ENCODE measurements around the gene MLLT6. TPM values are rescaled to one million over a fixed set of nuclear protein-coding genes. Genes with fewer than 3 reads are reported as not detected.
A peak's percentile ranks its signal among the peaks of the same experiment; 100 is the strongest.

MLLT6 gene
- polyA plus RNA-seq, 4 donors: 19.5 to 99.5 (median 39.1) TPM

- no peak overlapping the region for H3K27ac ChIP-seq (ENCODE audit: low read depth in 1 of 3, low read length in 2 of 3)
- peak in 1 of 2 donors; percentile 45 for DNase-seq
- no peaks in the 10 kb centered on the region for H3K27me3 ChIP-seq (ENCODE audit: control insufficient read depth in 3 of 3, insufficient read depth in 3 of 3, low read length in 3 of 3)
- no peaks in the 10 kb centered on the region for H3K9me3 ChIP-seq (ENCODE audit: control insufficient read depth in 2 of 2, insufficient read depth in 1 of 2, low read depth in 1 of 2, low read length in 1 of 2)
- FAIRE-seq: no peak
- H3K4me3 ChIP-seq (ENCODE audit: low read depth in 1 of 3, low read length in 3 of 3): no peak overlapping the region
- H3K36me3 ChIP-seq (ENCODE audit: control insufficient read depth in 3 of 3, insufficient read depth in 2 of 3, low read depth in 1 of 3, low read length in 3 of 3): peaks cover 15 to 80% (median 27%) of the 10 kb centered on the region in 3 donors
- WGBS, 3 donors: 75 to 83% (median 75%) methylated on average over 4 of the region's 4 CpGs
- no peaks in the 10 kb centered on the region for H3K4me1 ChIP-seq (ENCODE audit: control insufficient read depth in 3 of 3, insufficient read depth in 2 of 3, low read depth in 1 of 3, low read length in 2 of 3)
Measured at GRCh38 chr17:38761612-38762011, 56.5 kb downstream of the MLLT6 start.

- no peak for FAIRE-seq
- DNase-seq: no peak
- Histone ChIP-seq H3K36me3 (ENCODE audit: control insufficient read depth in 3 of 3, insufficient read depth in 2 of 3, low read depth in 1 of 3, low read length in 3 of 3) (peaks cover 17 to 80% (median 27%) of the 10 kb centered on the region in 3 donors), H3K27ac (ENCODE audit: low read depth in 1 of 3, low read length in 2 of 3) (no peak overlapping the region), H3K27me3 (ENCODE audit: control insufficient read depth in 3 of 3, insufficient read depth in 3 of 3, low read length in 3 of 3) (no peaks in the 10 kb centered on the region), H3K9me3 (ENCODE audit: control insufficient read depth in 2 of 2, insufficient read depth in 1 of 2, low read depth in 1 of 2, low read length in 1 of 2) (no peaks in the 10 kb centered on the region), H3K4me3 (ENCODE audit: low read depth in 1 of 3, low read length in 3 of 3) (no peak overlapping the region), H3K4me1 (ENCODE audit: control insufficient read depth in 3 of 3, insufficient read depth in 2 of 3, low read depth in 1 of 3, low read length in 2 of 3) (no peaks in the 10 kb centered on the region)
- 69 to 86% (median 76%) methylated on average over 3 of the region's 3 CpGs for WGBS, 3 donors
Measured at GRCh38 chr17:38762231-38762630, 57.2 kb downstream of the MLLT6 start.

GRCh38 chr17:38766341-38766740 lies 61.3 kb downstream of the MLLT6 start:
- FAIRE-seq (no peak), DNase-seq (no peak)
- Histone ChIP-seq H3K36me3 (ENCODE audit: control insufficient read depth in 3 of 3, insufficient read depth in 2 of 3, low read depth in 1 of 3, low read length in 3 of 3) (peaks cover 20 to 82% (median 26%) of the 10 kb centered on the region in 3 donors), H3K27ac (ENCODE audit: low read depth in 1 of 3, low read length in 2 of 3) (no peak overlapping the region), H3K9me3 (ENCODE audit: control insufficient read depth in 2 of 2, insufficient read depth in 1 of 2, low read depth in 1 of 2, low read length in 1 of 2) (no peaks in the 10 kb centered on the region), H3K27me3 (ENCODE audit: control insufficient read depth in 3 of 3, insufficient read depth in 3 of 3, low read length in 3 of 3) (no peaks in the 10 kb centered on the region), H3K4me3 (ENCODE audit: low read depth in 1 of 3, low read length in 3 of 3) (no peak overlapping the region), H3K4me1 (ENCODE audit: control insufficient read depth in 3 of 3, insufficient read depth in 2 of 3, low read depth in 1 of 3, low read length in 2 of 3) (no peaks in the 10 kb centered on the region)
- 91 to 94% (median 91%) methylated on average over 5 of the region's 5 CpGs for WGBS, 3 donors

- DNase-seq (no peak), FAIRE-seq (no peak)
- WGBS, 3 donors: 56 to 67% (median 64%) methylated on average over 6 of the region's 6 CpGs
- Histone ChIP-seq H3K36me3 (ENCODE audit: control insufficient read depth in 3 of 3, insufficient read depth in 2 of 3, low read depth in 1 of 3, low read length in 3 of 3) (peaks cover 19 to 79% (median 20%) of the 10 kb centered on the region in 3 donors), H3K27ac (ENCODE audit: low read depth in 1 of 3, low read length in 2 of 3) (no peak overlapping the region), H3K9me3 (ENCODE audit: control insufficient read depth in 2 of 2, insufficient read depth in 1 of 2, low read depth in 1 of 2, low read length in 1 of 2) (no peaks in the 10 kb centered on the region), H3K4me1 (ENCODE audit: control insufficient read depth in 3 of 3, insufficient read depth in 2 of 3, low read depth in 1 of 3, low read length in 2 of 3) (no peaks in the 10 kb centered on the region), H3K4me3 (ENCODE audit: low read depth in 1 of 3, low read length in 3 of 3) (no peak overlapping the region), H3K27me3 (ENCODE audit: control insufficient read depth in 3 of 3, insufficient read depth in 3 of 3, low read length in 3 of 3) (no peaks in the 10 kb centered on the region)
Measured at GRCh38 chr17:38768417-38768816, 63.3 kb downstream of the MLLT6 start.

DNA sequence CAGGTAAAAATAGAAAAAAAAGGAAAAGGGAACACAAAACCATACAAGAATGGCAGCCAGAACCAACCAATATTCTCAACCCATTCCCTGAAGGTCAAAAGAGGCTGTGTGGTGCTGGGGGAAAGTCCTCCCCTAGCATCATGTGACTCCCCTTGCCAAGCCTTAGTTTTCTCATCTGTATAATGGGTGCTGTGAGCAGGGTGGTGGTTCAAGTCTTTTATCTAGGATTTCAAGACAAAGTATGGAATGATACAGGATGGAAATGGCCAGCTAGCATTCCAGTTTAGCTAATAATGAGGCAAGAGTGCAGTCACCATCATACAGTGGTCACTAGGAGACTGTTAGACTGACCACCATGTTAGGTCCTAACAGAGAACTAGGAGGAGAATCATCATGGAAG lies 68.2 kb downstream of the MLLT6 start:
- no peaks in the 10 kb centered on the region for H3K27me3 ChIP-seq (ENCODE audit: control insufficient read depth in 3 of 3, insufficient read depth in 3 of 3, low read length in 3 of 3)
- no peak overlapping the region for H3K27ac ChIP-seq (ENCODE audit: low read depth in 1 of 3, low read length in 2 of 3)
- H3K9me3 ChIP-seq (ENCODE audit: control insufficient read depth in 2 of 2, insufficient read depth in 1 of 2, low read depth in 1 of 2, low read length in 1 of 2): no peaks in the 10 kb centered on the region
- peaks cover 7 to 83% (median 22%) of the 10 kb centered on the region in 3 donors for H3K36me3 ChIP-seq (ENCODE audit: control insufficient read depth in 3 of 3, insufficient read depth in 2 of 3, low read depth in 1 of 3, low read length in 3 of 3)
- no peak for DNase-seq
- H3K4me1 ChIP-seq (ENCODE audit: control insufficient read depth in 3 of 3, insufficient read depth in 2 of 3, low read depth in 1 of 3, low read length in 2 of 3): no peaks in the 10 kb centered on the region
- no peak for FAIRE-seq
- H3K4me3 ChIP-seq (ENCODE audit: low read depth in 1 of 3, low read length in 3 of 3): no peak overlapping the region

GRCh38 chr17:38777641-38778250 lies 72.7 kb downstream of the MLLT6 start:
- no peaks in the 10 kb centered on the region for H3K4me1 ChIP-seq (ENCODE audit: control insufficient read depth in 3 of 3, insufficient read depth in 2 of 3, low read depth in 1 of 3, low read length in 2 of 3)
- peaks cover 11 to 89% (median 16%) of the 10 kb centered on the region in 3 donors for H3K36me3 ChIP-seq (ENCODE audit: control insufficient read depth in 3 of 3, insufficient read depth in 2 of 3, low read depth in 1 of 3, low read length in 3 of 3)
- FAIRE-seq (no peak), DNase-seq (no peak)
- WGBS, 3 donors: 75 to 87% (median 76%) methylated on average over 7 of the region's 7 CpGs
- H3K27me3 ChIP-seq (ENCODE audit: control insufficient read depth in 3 of 3, insufficient read depth in 3 of 3, low read length in 3 of 3): no peaks in the 10 kb centered on the region
- H3K9me3 ChIP-seq (ENCODE audit: control insufficient read depth in 2 of 2, insufficient read depth in 1 of 2, low read depth in 1 of 2, low read length in 1 of 2): no peaks in the 10 kb centered on the region
- no peak overlapping the region for H3K27ac ChIP-seq (ENCODE audit: low read depth in 1 of 3, low read length in 2 of 3)
- H3K4me3 ChIP-seq (ENCODE audit: low read depth in 1 of 3, low read length in 3 of 3): no peak overlapping the region

Other genes starting within 250 kb of the MLLT6 start
- gene SRCIN1, start 99.3 kb upstream of the MLLT6 start, polyA plus RNA-seq: 1 to 10 TPM in 2 of 4 donors, under 1 TPM in 2; 0.45 to 9.6 (median 0.99) TPM
- 1 to 10 TPM in 1 of 4 donors, under 1 TPM in 2, not detected in 1; 0.22 to 1.3 (median 0.40) TPM for gene EPOP, start 30.3 kb upstream of the MLLT6 start, polyA plus RNA-seq
- 100 to 1,000 TPM in 3 of 4 donors, 10 to 100 TPM in 1; 52.4 to 186 (median 131) TPM for gene CISD3, start 25.1 kb downstream of the MLLT6 start, polyA plus RNA-seq
- gene PCGF2, start 43.1 kb downstream of the MLLT6 start, polyA plus RNA-seq: 10 to 100 TPM in 3 of 4 donors, 1 to 10 TPM in 1; 7.6 to 30.2 (median 23.2) TPM
- gene PSMB3, start 47.5 kb downstream of the MLLT6 start, polyA plus RNA-seq: 100 to 1,000 TPM; 114 to 310 (median 248) TPM
- 10 to 100 TPM in 2 of 4 donors, 1 to 10 TPM in 2; 4.9 to 28.0 (median 12.2) TPM for gene PIP4K2B, start 94.3 kb downstream of the MLLT6 start, polyA plus RNA-seq
- 10 to 100 TPM; 12.6 to 61.1 (median 32.6) TPM for gene CWC25, start 120.0 kb downstream of the MLLT6 start, polyA plus RNA-seq
- gene RPL23, start 148.4 kb downstream of the MLLT6 start, polyA plus RNA-seq: 1,000 to 10,000 TPM; 1,251 to 3,207 (median 2,577) TPM
- gene LASP1, start 164.8 kb downstream of the MLLT6 start, polyA plus RNA-seq: 100 to 1,000 TPM; 152 to 296 (median 235) TPM

Measured in small intestine (tissue), 7 donors.